Measurements from ENCODE around the gene CRTC3.
"Not testable (repeated sequence)": the region's sequence is repeated elsewhere in the genome, so short reads cannot be mapped to it uniquely, and the experiment has no call there.

The CRTC3 gene

GRCh38 chr15:90625037-90625436 lies 95.3 kb downstream of the CRTC3 start:
- no peak for TF ChIP-seq EZH2phosphoT487 (IDR thresholded peaks at IDR 0.05; ENCODE audit: borderline replicate concordance)
- no peak for TF ChIP-seq CTCF (conservative IDR thresholded peaks at IDR 0.05; ENCODE audit: low read length)
- Histone ChIP-seq H2AFZ (ENCODE audit: low read length) (no peak overlapping the region), H3F3A (ENCODE audit: low read depth) (no peaks in the 10 kb centered on the region), H3K4me2 (ENCODE audit: low read depth, low read length, poor library complexity, severe bottlenecking) (no peak overlapping the region), H3K4me3 (ENCODE audit: low read length, poor library complexity, severe bottlenecking) (no peak overlapping the region), H3K9me3 (ENCODE audit: insufficient read depth, low read depth, low read length) (no peaks in the 10 kb centered on the region), H3K9ac (ENCODE audit: low read depth, low read length, poor library complexity, severe bottlenecking) (no peak overlapping the region), H3K9me2 (replicated peaks; ENCODE audit: low read depth, low read length) (no peaks in the 10 kb centered on the region), H3K27me3 (ENCODE audit: insufficient read depth, low read length, poor library complexity, severe bottlenecking) (no peaks in the 10 kb centered on the region), H3K79me2 (ENCODE audit: insufficient read depth, low read length) (no peaks in the 10 kb centered on the region), H4K20me1 (ENCODE audit: insufficient read depth, low read length, poor library complexity, severe bottlenecking) (no peaks in the 10 kb centered on the region), H3K4me1 (ENCODE audit: insufficient read depth, low read length, poor library complexity, severe bottlenecking) (peaks cover 10% of the 10 kb centered on the region), H3K36me3 (ENCODE audit: insufficient read depth, low read length) (peaks cover 30% of the 10 kb centered on the region; the same call in 1 of the 2 replicates)

- peaks cover 54% of the 10 kb centered on the region; the same call in 1 of the 2 replicates for H3K36me3 ChIP-seq (ENCODE audit: insufficient read depth, low read length)
- TF ChIP-seq EZH2phosphoT487 (IDR thresholded peaks at IDR 0.05; ENCODE audit: borderline replicate concordance): no peak
- TF ChIP-seq CTCF (conservative IDR thresholded peaks at IDR 0.05; ENCODE audit: low read length): no peak
Measured at GRCh38 chr15:90629217-90629616, 99.5 kb downstream of the CRTC3 start.

GRCh38 chr15:90633360-90633759 lies 103.6 kb downstream of the CRTC3 start:
- Histone ChIP-seq H4K20me1 (ENCODE audit: insufficient read depth, low read length, poor library complexity, severe bottlenecking) (no peaks in the 10 kb centered on the region), H2AFZ (ENCODE audit: low read length) (no peak overlapping the region), H3K4me3 (ENCODE audit: low read length, poor library complexity, severe bottlenecking) (no peak overlapping the region), H3K9ac (ENCODE audit: low read depth, low read length, poor library complexity, severe bottlenecking) (no peak overlapping the region), H3F3A (ENCODE audit: low read depth) (no peaks in the 10 kb centered on the region), H3K36me3 (ENCODE audit: insufficient read depth, low read length) (peaks cover 44% of the 10 kb centered on the region; the same call in 1 of the 2 replicates), H3K9me2 (replicated peaks; ENCODE audit: low read depth, low read length) (no peaks in the 10 kb centered on the region), H3K9me3 (ENCODE audit: insufficient read depth, low read depth, low read length) (no peaks in the 10 kb centered on the region), H3K79me2 (ENCODE audit: insufficient read depth, low read length) (no peaks in the 10 kb centered on the region), H3K4me2 (ENCODE audit: low read depth, low read length, poor library complexity, severe bottlenecking) (no peak overlapping the region), H3K4me1 (ENCODE audit: insufficient read depth, low read length, poor library complexity, severe bottlenecking) (no peaks in the 10 kb centered on the region), H3K27me3 (ENCODE audit: insufficient read depth, low read length, poor library complexity, severe bottlenecking) (no peaks in the 10 kb centered on the region)
- TF ChIP-seq EZH2phosphoT487 (IDR thresholded peaks at IDR 0.05; ENCODE audit: borderline replicate concordance) (no peak), CTCF (conservative IDR thresholded peaks at IDR 0.05; ENCODE audit: low read length) (no peak)

More at GRCh38 chr15:90629217-90629616, 99.5 kb downstream of the CRTC3 start:
- Histone ChIP-seq H4K20me1 (ENCODE audit: insufficient read depth, low read length, poor library complexity, severe bottlenecking) (no peaks in the 10 kb centered on the region), H3K4me2 (ENCODE audit: low read depth, low read length, poor library complexity, severe bottlenecking) (no peak overlapping the region), H3K27me3 (ENCODE audit: insufficient read depth, low read length, poor library complexity, severe bottlenecking) (no peaks in the 10 kb centered on the region), H3K9me3 (ENCODE audit: insufficient read depth, low read depth, low read length) (no peaks in the 10 kb centered on the region), H3K4me1 (ENCODE audit: insufficient read depth, low read length, poor library complexity, severe bottlenecking) (no peaks in the 10 kb centered on the region), H3K9me2 (replicated peaks; ENCODE audit: low read depth, low read length) (no peaks in the 10 kb centered on the region), H3K9ac (ENCODE audit: low read depth, low read length, poor library complexity, severe bottlenecking) (no peak overlapping the region), H3K79me2 (ENCODE audit: insufficient read depth, low read length) (no peaks in the 10 kb centered on the region), H3F3A (ENCODE audit: low read depth) (no peaks in the 10 kb centered on the region), H3K4me3 (ENCODE audit: low read length, poor library complexity, severe bottlenecking) (no peak overlapping the region), H2AFZ (ENCODE audit: low read length) (no peak overlapping the region)

- H3K4me1 ChIP-seq (ENCODE audit: insufficient read depth, low read length, poor library complexity, severe bottlenecking); H3K9me2 ChIP-seq (replicated peaks; ENCODE audit: low read depth, low read length); H4K20me1 ChIP-seq (ENCODE audit: insufficient read depth, low read length, poor library complexity, severe bottlenecking); H2AFZ ChIP-seq (ENCODE audit: low read length); H3F3A ChIP-seq (ENCODE audit: low read depth); H3K9me3 ChIP-seq (ENCODE audit: insufficient read depth, low read depth, low read length); H3K4me3 ChIP-seq (ENCODE audit: low read length, poor library complexity, severe bottlenecking); H3K27me3 ChIP-seq (ENCODE audit: insufficient read depth, low read length, poor library complexity, severe bottlenecking); H3K4me2 ChIP-seq (ENCODE audit: low read depth, low read length, poor library complexity, severe bottlenecking); H3K79me2 ChIP-seq (ENCODE audit: insufficient read depth, low read length); H3K9ac ChIP-seq (ENCODE audit: low read depth, low read length, poor library complexity, severe bottlenecking): not testable (repeated sequence)
- H3K36me3 ChIP-seq (ENCODE audit: insufficient read depth, low read length): peaks cover 27% of the 10 kb centered on the region; the same call in 1 of the 2 replicates
Measured at GRCh38 chr15:90636993-90637392, 107.3 kb downstream of the CRTC3 start.
